CD8-positive, alpha-beta memory T cell (primary cell): ENCODE measurements around the gene BTNL3. TPM values are rescaled to one million over a fixed set of nuclear protein-coding genes. Genes with fewer than 3 reads are reported as not detected.

Experiments used
- CTCF ChIA-PET: fragments of 350-600 bp; sonication (Branson Sonifier 250); formaldehyde crosslinking; loops from one replicate; lab custom pipeline; 2021; ENCODE audit warnings: antibody characterized with exemption; lab: Charles Lee
- POLR2A ChIA-PET: fragments of 350-600 bp; sonication (Branson Sonifier 250); formaldehyde crosslinking; loops from one replicate; lab custom pipeline; 2021; ENCODE audit warnings: antibody characterized with exemption; lab: Charles Lee
- DNase-seq, 5 donors: peaks; one replicate each; pipeline versions ENCODE4 v3.0.0 to v3.0.0-alpha.2; 2020 to 2022; ENCODE audit warnings: mixed read lengths in 1 of 5
- H3K27ac ChIP-seq: one replicate; pipeline ENCODE4 v1.7.0; 2013; ENCODE audit warnings: low read depth, mild to moderate bottlenecking, low read length, moderate library complexity
- H3K27me3 ChIP-seq: 2 replicates; pipeline ENCODE4 v1.7.0; 2013; ENCODE audit warnings: low read length, mild to moderate bottlenecking; ENCODE audit not compliant: insufficient read depth, poor library complexity, severe bottlenecking
- H3K36me3 ChIP-seq: 2 replicates; pipeline ENCODE4 v1.7.0; 2013; ENCODE audit warnings: mild to moderate bottlenecking, low read length, moderate library complexity; ENCODE audit not compliant: insufficient read depth
- H3K4me1 ChIP-seq: 2 replicates; pipeline ENCODE4 v1.7.0; 2013; ENCODE audit warnings: mild to moderate bottlenecking, low read length, moderate library complexity; ENCODE audit not compliant: insufficient read depth
- H3K4me3 ChIP-seq: 2 replicates; pipeline ENCODE4 v1.7.0; 2013; ENCODE audit warnings: mild to moderate bottlenecking, low read length
- H3K9me3 ChIP-seq: 2 replicates; pipeline ENCODE4 v1.7.0; 2013; ENCODE audit warnings: mild to moderate bottlenecking, low read length
- H3K27ac Mint-ChIP-seq, 8 donors: one replicate each; pipeline ENCODE4 v1.8.0; 2020 to 2021; ENCODE audit warnings: mixed read lengths in 8 of 8, mild to moderate bottlenecking in 6 of 8, inconsistent platforms in 3 of 8, moderate library complexity in 3 of 8
- H3K27me3 Mint-ChIP-seq, 2 donors: one replicate each; pipeline ENCODE4 v1.8.0; 2020 to 2021; ENCODE audit warnings: mixed read lengths in 2 of 2, mild to moderate bottlenecking in 1 of 2, moderate library complexity in 1 of 2
- H3K36me3 Mint-ChIP-seq, 3 donors: one replicate each; pipeline ENCODE4 v1.8.0; 2020 to 2021; ENCODE audit warnings: mixed read lengths in 3 of 3, inconsistent platforms in 1 of 3, mild to moderate bottlenecking in 1 of 3
- H3K4me1 Mint-ChIP-seq, 3 donors: one replicate each; pipeline ENCODE4 v1.8.0; 2020 to 2021; ENCODE audit warnings: mixed read lengths in 3 of 3, inconsistent platforms in 1 of 3, mild to moderate bottlenecking in 1 of 3
- H3K4me3 Mint-ChIP-seq, 7 donors: one replicate each; pipeline ENCODE4 v1.8.0; 2020 to 2021; ENCODE audit warnings: mixed read lengths in 7 of 7, mild to moderate bottlenecking in 6 of 7, moderate library complexity in 4 of 7, inconsistent platforms in 2 of 7
- H3K9me3 Mint-ChIP-seq, 5 donors: one replicate each; pipeline ENCODE4 v1.8.0; 2020 to 2022; ENCODE audit warnings: mixed read lengths in 5 of 5, mild to moderate bottlenecking in 3 of 5, moderate library complexity in 2 of 5, inconsistent platforms in 1 of 5
- polyA plus RNA-seq: library from polyadenylated mRNA; unstranded; fragments of 300-500 nt; fragmentation: Illumina TruSeq; gene quantifications from one replicate; pipeline ENCODE4 v1.2.3, GENCODE V29; 2021
- total RNA-seq, 2 experiments: library from RNA; stranded (reverse); gene quantifications; one replicate each; pipeline ENCODE4 v1.2.3, GENCODE V29; 2021

Gene BTNL3
- total and polyA plus RNA-seq, 3 experiments from 2014 or later = not detected

GRCh38 chr5:181040631-181040945 lies 51.9 kb downstream of the BTNL3 start:
- Mint-ChIP-seq H3K4me1 (no peaks in the 10 kb centered on the region), H3K4me3 (no peak overlapping the region), H3K27ac (no peak overlapping the region), H3K9me3 (no peaks in the 10 kb centered on the region), H3K36me3 (no peaks in the 10 kb centered on the region), H3K27me3 (peaks cover 18 to 44% of the 10 kb centered on the region in 2 donors)
- DNase-seq = no peak
- ChIA-PET CTCF (no interaction called here), POLR2A (no interaction called here)
- H3K36me3 ChIP-seq = no peaks in the 10 kb centered on the region
- no peak overlapping the region for H3K4me3 ChIP-seq
- no peak overlapping the region for H3K27ac ChIP-seq
- no peaks in the 10 kb centered on the region for H3K9me3 ChIP-seq
- H3K4me1 ChIP-seq = no peaks in the 10 kb centered on the region
- H3K27me3 ChIP-seq = peaks cover 6% of the 10 kb centered on the region

DNA sequence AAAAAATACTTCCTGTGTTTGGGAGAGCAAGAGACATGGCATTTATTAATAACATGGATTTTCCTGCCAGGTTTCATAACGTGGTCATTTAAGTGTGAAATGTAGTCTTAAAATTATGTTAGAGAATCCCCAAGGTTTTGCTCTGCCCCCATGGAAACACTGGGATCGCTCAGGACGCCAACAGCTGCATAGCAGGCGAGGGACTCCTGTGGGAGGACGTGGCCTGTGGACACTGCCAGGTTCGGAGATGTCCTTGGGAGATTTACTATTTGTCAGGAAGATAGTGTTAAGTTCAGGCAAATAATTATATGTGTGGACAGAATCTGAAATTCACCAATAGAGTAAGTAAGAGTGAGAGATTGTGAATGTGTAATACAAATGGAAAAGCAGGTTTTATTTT lies 52.4 kb downstream of the BTNL3 start:
- Mint-ChIP-seq H3K4me1 (no peaks in the 10 kb centered on the region), H3K9me3 (no peaks in the 10 kb centered on the region)
- H3K4me1 ChIP-seq = no peaks in the 10 kb centered on the region

DNA sequence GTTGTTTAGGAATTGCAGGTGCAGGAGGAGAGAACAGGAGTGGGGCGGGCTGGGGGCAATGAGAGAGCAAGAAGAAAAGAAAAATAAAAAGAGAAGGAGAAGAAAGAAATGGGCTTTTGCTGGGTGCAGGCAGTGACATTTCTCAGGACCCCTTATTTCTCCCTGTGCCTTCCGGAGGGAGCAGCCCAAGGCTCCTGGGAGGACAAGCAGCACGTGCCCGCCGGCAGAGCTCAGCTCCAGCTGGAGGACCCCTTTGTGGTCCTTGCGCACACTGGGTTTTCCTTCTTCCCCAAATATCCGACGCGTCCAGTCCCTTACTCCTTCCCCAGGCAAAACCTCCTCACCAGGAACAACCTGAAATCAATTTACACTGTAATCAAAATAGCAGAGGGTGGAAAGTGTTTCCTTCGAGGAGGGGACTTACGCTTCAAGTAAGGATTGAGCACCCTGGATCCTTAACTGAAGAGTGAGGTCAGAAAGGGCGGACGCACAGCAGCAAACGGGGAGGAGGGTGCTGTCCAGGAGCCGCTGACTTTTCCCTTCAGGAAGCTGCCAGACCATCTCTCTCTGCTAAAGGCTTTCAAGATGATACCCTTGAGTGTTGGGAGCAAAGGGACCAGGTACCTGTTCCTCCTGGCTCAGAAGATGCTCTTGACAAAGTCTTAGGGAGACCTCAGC lies 53.5 kb downstream of the BTNL3 start:
- H3K27me3 Mint-ChIP-seq = peaks cover 13 to 37% of the 10 kb centered on the region in 2 donors
- no peaks in the 10 kb centered on the region for H3K36me3 Mint-ChIP-seq
- H3K27ac Mint-ChIP-seq = no peak overlapping the region
- no peak overlapping the region for H3K4me3 Mint-ChIP-seq
- no peaks in the 10 kb centered on the region for H3K9me3 Mint-ChIP-seq
- Histone ChIP-seq H3K27ac (no peak overlapping the region), H3K4me1 (no peaks in the 10 kb centered on the region), H3K9me3 (no peaks in the 10 kb centered on the region), H3K36me3 (no peaks in the 10 kb centered on the region), H3K4me3 (no peak overlapping the region), H3K27me3 (peaks cover 16% of the 10 kb centered on the region)
- ChIA-PET CTCF (no interaction called here), POLR2A (no interaction called here)
- no peaks in the 10 kb centered on the region for H3K4me1 Mint-ChIP-seq
- DNase-seq = no peak

More for the DNA sequence above, 52.4 kb downstream of the BTNL3 start:
- Histone ChIP-seq H3K27me3 (peaks cover 6% of the 10 kb centered on the region), H3K4me3 (no peak overlapping the region), H3K27ac (no peak overlapping the region), H3K9me3 (no peaks in the 10 kb centered on the region), H3K36me3 (no peaks in the 10 kb centered on the region)
- POLR2A ChIA-PET = no interaction called here
- Mint-ChIP-seq H3K4me3 (no peak overlapping the region), H3K27ac (peak overlapping the region in 1 of 8 donors; percentile 26), H3K36me3 (no peaks in the 10 kb centered on the region), H3K27me3 (peaks cover 18 to 44% of the 10 kb centered on the region in 2 donors)
- no peak for DNase-seq
- CTCF ChIA-PET = no interaction called here

DNA sequence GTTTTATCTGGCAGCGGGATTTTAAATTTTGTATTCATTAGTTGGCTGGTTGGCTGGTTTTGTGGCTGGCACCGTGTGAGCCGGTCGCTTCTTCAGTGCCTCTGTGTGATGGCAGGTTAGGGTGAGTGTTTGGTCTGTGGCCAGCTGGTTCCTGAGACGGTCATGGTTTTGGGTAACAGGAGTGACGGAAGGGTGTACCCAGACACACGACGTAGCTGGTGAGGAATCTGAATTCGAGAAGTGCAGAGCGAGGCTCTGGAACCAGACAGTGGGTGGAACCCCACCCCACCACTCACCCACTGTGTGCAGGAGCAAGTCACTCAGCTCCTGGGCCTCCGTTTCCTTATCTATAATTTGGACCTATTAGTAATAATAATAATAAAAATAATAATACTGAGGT lies 54.1 kb downstream of the BTNL3 start:
- Histone ChIP-seq H3K27ac (no peak overlapping the region), H3K4me3 (no peak overlapping the region), H3K36me3 (no peaks in the 10 kb centered on the region), H3K9me3 (no peaks in the 10 kb centered on the region), H3K27me3 (peaks cover 16% of the 10 kb centered on the region), H3K4me1 (no peaks in the 10 kb centered on the region)
- ChIA-PET POLR2A (no interaction called here), CTCF (no interaction called here)
- no peak overlapping the region for H3K27ac Mint-ChIP-seq
- H3K36me3 Mint-ChIP-seq = no peaks in the 10 kb centered on the region
- H3K4me1 Mint-ChIP-seq = no peaks in the 10 kb centered on the region
- peaks cover 17 to 41% of the 10 kb centered on the region in 2 donors for H3K27me3 Mint-ChIP-seq
- no peaks in the 10 kb centered on the region for H3K9me3 Mint-ChIP-seq
- no peak for DNase-seq
- no peak overlapping the region for H3K4me3 Mint-ChIP-seq

GRCh38 chr5:181043285-181044092 lies 54.8 kb downstream of the BTNL3 start:
- peaks cover 23 to 42% of the 10 kb centered on the region in 2 donors for H3K27me3 Mint-ChIP-seq
- DNase-seq = no peak
- Histone ChIP-seq H3K9me3 (no peaks in the 10 kb centered on the region), H3K27ac (no peak overlapping the region), H3K27me3 (peaks cover 23% of the 10 kb centered on the region), H3K4me3 (no peak overlapping the region), H3K4me1 (no peaks in the 10 kb centered on the region), H3K36me3 (no peaks in the 10 kb centered on the region)
- POLR2A ChIA-PET = no interaction called here
- no peaks in the 10 kb centered on the region for H3K36me3 Mint-ChIP-seq
- no peak overlapping the region for H3K27ac Mint-ChIP-seq
- no peaks in the 10 kb centered on the region for H3K9me3 Mint-ChIP-seq
- CTCF ChIA-PET = no interaction called here
- H3K4me3 Mint-ChIP-seq = no peak overlapping the region
- H3K4me1 Mint-ChIP-seq = no peaks in the 10 kb centered on the region

DNA sequence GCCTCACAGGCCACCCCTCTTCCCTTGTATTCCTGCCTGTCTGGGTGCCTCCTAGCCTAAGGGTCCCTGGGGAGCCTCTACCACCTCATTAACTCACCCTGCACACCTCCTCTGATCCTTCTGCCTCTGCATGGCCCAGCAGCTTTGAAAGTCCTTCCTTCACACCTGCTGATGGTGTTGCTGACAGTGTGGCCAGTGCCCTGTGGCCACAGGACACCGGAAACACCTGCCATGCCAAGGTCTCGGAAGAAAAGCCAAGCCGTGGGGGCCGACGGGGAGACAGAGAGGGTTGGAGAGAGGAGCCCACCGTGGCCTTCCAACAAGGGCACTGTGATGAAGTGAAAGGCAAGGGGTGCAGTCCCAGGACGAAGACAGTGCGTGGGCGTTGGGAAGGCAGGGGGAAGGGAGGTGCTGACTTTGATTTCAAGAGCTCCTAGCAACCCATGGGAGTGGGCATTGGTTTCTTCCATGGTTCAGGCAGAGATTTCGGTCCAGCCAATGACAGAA lies 55.5 kb downstream of the BTNL3 start:
- Mint-ChIP-seq H3K27me3 (peaks cover 27 to 43% of the 10 kb centered on the region in 2 donors), H3K27ac (no peak overlapping the region), H3K36me3 (no peaks in the 10 kb centered on the region), H3K4me1 (no peaks in the 10 kb centered on the region), H3K4me3 (no peak overlapping the region), H3K9me3 (no peaks in the 10 kb centered on the region)
- no peaks in the 10 kb centered on the region for H3K9me3 ChIP-seq
- no peak overlapping the region for H3K4me3 ChIP-seq
- DNase-seq = no peak
- H3K27ac ChIP-seq = no peak overlapping the region
- no peaks in the 10 kb centered on the region for H3K36me3 ChIP-seq
- H3K27me3 ChIP-seq = peaks cover 23% of the 10 kb centered on the region
- POLR2A ChIA-PET = no interaction called here
- H3K4me1 ChIP-seq = no peaks in the 10 kb centered on the region
- CTCF ChIA-PET = no interaction called here

GRCh38 chr5:181044662-181045305 lies 56.1 kb downstream of the BTNL3 start:
- Histone ChIP-seq H3K27ac (no peak overlapping the region), H3K36me3 (no peaks in the 10 kb centered on the region), H3K9me3 (no peaks in the 10 kb centered on the region), H3K27me3 (peaks cover 23% of the 10 kb centered on the region), H3K4me3 (no peak overlapping the region), H3K4me1 (no peaks in the 10 kb centered on the region)
- DNase-seq = no peak
- no peak overlapping the region for H3K27ac Mint-ChIP-seq
- no peaks in the 10 kb centered on the region for H3K36me3 Mint-ChIP-seq
- POLR2A ChIA-PET = no interaction called here
- H3K9me3 Mint-ChIP-seq = no peaks in the 10 kb centered on the region
- no peak overlapping the region for H3K4me3 Mint-ChIP-seq
- CTCF ChIA-PET = no interaction called here
- H3K4me1 Mint-ChIP-seq = no peaks in the 10 kb centered on the region
- H3K27me3 Mint-ChIP-seq = peaks cover 32 to 43% of the 10 kb centered on the region in 2 donors

GRCh38 chr5:181045316-181045715 lies 56.7 kb downstream of the BTNL3 start:
- H3K27ac Mint-ChIP-seq = no peak overlapping the region
- no peak for DNase-seq
- no peaks in the 10 kb centered on the region for H3K36me3 ChIP-seq
- no peak overlapping the region for H3K4me3 ChIP-seq
- H3K27ac ChIP-seq = no peak overlapping the region
- H3K4me3 Mint-ChIP-seq = no peak overlapping the region
- peaks cover 38 to 43% of the 10 kb centered on the region in 2 donors for H3K27me3 Mint-ChIP-seq
- H3K9me3 Mint-ChIP-seq = no peaks in the 10 kb centered on the region
- ChIA-PET POLR2A (no interaction called here), CTCF (no interaction called here)
- peaks cover 23% of the 10 kb centered on the region for H3K27me3 ChIP-seq
- no peaks in the 10 kb centered on the region for H3K4me1 ChIP-seq
- no peaks in the 10 kb centered on the region for H3K4me1 Mint-ChIP-seq
- H3K9me3 ChIP-seq = no peaks in the 10 kb centered on the region
- no peaks in the 10 kb centered on the region for H3K36me3 Mint-ChIP-seq
